Stimulated activated memory B cell treated with anti-CD40 and anti-IgM and Interleukin-4, amounts not matched to agents 10 μg/mL and 1 μg/mL and 100 μg/mL, for 72 hours (primary cell): ENCODE measurements around the gene PHACTR2.
"Not testable (repeated sequence)": the region's sequence is repeated elsewhere in the genome, so short reads cannot be mapped to it uniquely, and the experiment has no call there.

Source experiments
- ATAC-seq: fragments of 150-1000 bp; cut with Tn5 transposase; 2 replicates; pipeline ENCODE4 v1.10.0; 2021
- H3K27ac Mint-ChIP-seq: one replicate; pipeline ENCODE4 v1.8.0; 2022; ENCODE audit warnings: mild to moderate bottlenecking, mixed read lengths
- H3K27me3 Mint-ChIP-seq: one replicate; pipeline ENCODE4 v1.8.0; 2022; ENCODE audit warnings: mixed read lengths
- H3K36me3 Mint-ChIP-seq: one replicate; pipeline ENCODE4 v1.8.0; 2022; ENCODE audit warnings: mixed read lengths
- H3K4me1 Mint-ChIP-seq: one replicate; pipeline ENCODE4 v1.8.0; 2022; ENCODE audit warnings: mixed read lengths
- H3K4me3 Mint-ChIP-seq: one replicate; pipeline ENCODE4 v1.8.0; 2022; ENCODE audit warnings: mild to moderate bottlenecking, moderate library complexity, mixed read lengths
- H3K9me3 Mint-ChIP-seq: one replicate; pipeline ENCODE4 v1.8.0; 2022; ENCODE audit warnings: mixed read lengths

The PHACTR2 gene

DNA sequence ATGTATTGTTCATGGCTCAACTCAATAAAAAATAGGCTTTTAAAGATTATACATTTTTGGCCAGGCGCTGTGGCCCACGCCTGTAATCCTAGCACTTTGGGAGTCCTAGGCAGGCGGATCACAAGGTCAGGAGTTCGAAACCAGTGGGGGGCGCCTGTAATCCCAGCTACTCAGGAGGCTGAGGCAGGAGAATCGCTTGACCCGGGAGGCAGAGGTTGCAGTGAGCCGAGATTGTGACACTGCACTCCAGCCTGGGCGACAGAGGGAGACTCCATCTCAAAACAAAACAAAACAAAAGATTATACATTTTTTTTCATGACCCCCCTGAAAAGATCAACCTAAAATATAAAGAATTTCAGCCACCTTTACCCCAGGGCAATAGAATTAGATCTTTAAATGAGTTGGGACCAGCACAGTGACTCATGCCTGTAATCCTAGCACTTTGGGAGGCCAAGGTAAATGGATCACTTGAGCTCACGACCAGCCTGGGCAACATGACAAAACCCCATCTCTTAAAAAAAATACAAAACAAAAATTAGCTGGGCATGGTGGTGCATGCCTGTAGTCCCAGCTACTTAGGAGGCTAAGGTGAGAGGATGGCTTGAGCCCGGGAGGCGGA lies 60.4 kb downstream of the PHACTR2 start:
- not testable (repeated sequence) for H3K27me3 Mint-ChIP-seq, H3K4me3 Mint-ChIP-seq, H3K36me3 Mint-ChIP-seq, ATAC-seq, H3K27ac Mint-ChIP-seq, H3K4me1 Mint-ChIP-seq, H3K9me3 Mint-ChIP-seq

DNA sequence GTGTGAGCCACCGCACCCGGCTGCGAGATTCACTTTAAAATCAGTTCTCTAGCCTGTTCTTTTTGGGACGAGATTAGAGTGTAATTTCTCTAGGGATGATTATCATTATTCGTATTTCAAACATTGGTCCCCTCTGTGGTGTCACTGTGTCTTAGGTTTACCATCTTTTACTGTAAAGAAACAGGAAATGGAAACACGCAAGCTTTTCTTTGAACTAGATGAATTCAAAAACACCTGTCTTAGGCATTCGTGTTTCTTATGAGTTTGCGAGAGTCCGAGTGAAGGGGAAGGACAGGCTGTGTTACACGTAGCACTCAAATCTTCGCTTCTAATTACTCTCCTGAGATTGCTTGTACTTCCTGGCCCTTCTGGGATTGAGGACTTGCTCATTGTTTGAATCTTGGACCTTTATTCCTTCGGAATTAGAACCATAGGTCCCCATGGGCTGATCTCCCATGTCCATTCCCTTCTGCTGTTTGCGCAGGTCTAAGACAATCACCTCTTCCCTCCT lies 61.6 kb downstream of the PHACTR2 start:
- no peak for ATAC-seq
- Mint-ChIP-seq H3K9me3 (no peaks in the 10 kb centered on the region), H3K4me3 (no peak overlapping the region), H3K27ac (no peak overlapping the region), H3K27me3 (no peaks in the 10 kb centered on the region), H3K36me3 (no peaks in the 10 kb centered on the region), H3K4me1 (no peaks in the 10 kb centered on the region)

DNA sequence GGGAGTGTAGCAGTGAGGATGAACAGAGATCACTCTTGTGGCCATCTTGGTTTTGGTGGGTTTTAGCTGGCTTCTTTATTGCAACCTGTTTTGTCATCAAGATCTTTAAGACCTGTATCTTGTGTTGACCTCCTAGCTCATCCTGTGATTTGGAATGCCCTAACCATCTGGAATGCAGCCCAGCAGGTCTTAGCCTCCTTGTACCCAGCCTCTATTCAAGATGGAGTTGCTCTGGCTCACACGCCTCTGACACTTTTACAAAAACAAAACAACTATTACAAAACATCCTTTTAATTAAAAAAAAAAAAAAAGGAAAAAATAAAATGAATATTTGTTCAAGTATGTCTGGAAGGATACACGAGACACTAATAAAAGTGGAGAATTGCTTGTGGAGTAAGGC lies 62.4 kb downstream of the PHACTR2 start:
- H3K9me3 Mint-ChIP-seq: no peaks in the 10 kb centered on the region
- no peaks in the 10 kb centered on the region for H3K36me3 Mint-ChIP-seq
- ATAC-seq: no peak
- H3K27ac Mint-ChIP-seq: no peak overlapping the region
- H3K4me1 Mint-ChIP-seq: no peaks in the 10 kb centered on the region
- H3K27me3 Mint-ChIP-seq: no peaks in the 10 kb centered on the region
- H3K4me3 Mint-ChIP-seq: no peak overlapping the region

DNA sequence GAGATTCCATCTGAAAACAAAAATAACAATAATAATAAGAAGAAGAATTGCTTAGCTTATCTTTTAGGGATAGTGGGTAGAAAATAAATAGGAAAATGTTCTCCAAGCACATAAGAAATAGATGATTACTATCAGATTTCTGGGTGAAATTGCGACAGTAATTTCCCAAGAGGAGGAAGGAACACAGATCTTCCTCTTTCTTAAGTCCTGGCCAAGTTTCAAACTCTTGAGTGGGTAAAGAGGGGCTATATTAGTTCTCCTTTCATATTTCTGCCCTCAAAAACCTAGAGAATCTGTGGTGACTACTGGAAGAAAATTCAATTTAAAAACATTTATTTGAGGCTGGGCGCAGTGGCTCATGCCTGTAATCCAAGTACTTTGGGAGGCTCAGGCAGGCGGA lies 63.7 kb downstream of the PHACTR2 start:
- no peak overlapping the region for H3K27ac Mint-ChIP-seq
- no peaks in the 10 kb centered on the region for H3K9me3 Mint-ChIP-seq
- no peaks in the 10 kb centered on the region for H3K4me1 Mint-ChIP-seq
- H3K4me3 Mint-ChIP-seq: no peak overlapping the region
- no peaks in the 10 kb centered on the region for H3K27me3 Mint-ChIP-seq
- ATAC-seq: no peak
- H3K36me3 Mint-ChIP-seq: no peaks in the 10 kb centered on the region

DNA sequence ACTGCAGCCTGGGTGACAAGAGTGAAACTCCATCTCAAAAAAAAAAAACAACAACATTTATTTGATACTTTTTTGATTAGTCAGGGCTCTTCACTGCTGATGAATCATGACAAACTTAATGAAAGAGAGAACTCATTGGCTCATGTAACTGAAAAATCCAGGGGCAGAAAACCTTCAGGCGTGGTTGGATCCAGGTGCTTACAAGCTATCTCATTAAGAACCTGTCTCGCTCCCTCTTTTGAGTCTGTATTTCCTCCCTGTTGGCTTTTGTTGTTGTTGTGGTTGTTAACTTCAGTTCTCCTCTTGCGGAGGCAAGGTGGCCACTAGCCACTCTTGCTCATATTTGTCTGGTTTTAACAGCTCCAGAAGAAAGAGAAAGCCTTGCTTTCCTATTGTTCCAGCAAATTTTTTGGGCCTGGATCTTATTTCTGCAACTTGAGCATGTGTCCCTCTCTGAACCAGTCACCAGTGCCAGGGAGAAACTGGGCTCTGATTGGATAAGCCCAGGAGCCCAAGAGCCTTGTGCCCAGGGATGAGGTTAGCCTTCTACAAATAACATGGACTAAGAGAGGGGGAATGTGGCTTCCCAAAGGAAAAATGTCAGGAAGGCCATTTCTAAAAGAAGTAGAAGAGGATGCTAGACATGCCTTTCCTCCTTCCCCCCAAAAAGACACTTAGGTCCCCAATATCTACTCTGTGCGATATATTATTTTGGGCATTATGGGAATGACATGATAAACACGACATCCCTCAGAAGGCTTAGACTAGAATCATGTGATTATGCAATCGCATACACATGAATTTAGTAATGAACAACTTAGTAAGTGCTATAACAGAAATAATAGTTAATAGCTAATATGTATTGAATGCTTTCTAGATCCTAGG lies 64.5 kb downstream of the PHACTR2 start:
- H3K36me3 Mint-ChIP-seq: no peaks in the 10 kb centered on the region
- H3K9me3 Mint-ChIP-seq: no peaks in the 10 kb centered on the region
- H3K4me3 Mint-ChIP-seq: no peak overlapping the region
- no peak overlapping the region for H3K27ac Mint-ChIP-seq
- no peak for ATAC-seq
- no peaks in the 10 kb centered on the region for H3K27me3 Mint-ChIP-seq
- no peaks in the 10 kb centered on the region for H3K4me1 Mint-ChIP-seq

DNA sequence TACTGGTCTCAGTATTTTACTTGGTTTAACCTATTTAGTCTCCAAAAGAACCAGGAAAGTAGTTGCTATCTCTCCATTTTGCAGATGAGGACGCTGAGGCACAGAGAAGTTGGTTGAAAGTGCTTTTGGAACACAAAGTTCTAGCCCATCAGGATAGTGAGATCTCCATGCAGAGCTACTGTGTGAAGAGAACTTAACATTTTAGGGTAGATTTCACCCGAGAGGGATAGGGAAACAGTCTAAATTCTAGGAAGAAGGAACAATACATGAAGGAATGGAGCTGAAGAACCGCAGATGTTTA lies 65.1 kb downstream of the PHACTR2 start:
- no peak for ATAC-seq
- no peak overlapping the region for H3K27ac Mint-ChIP-seq
- H3K36me3 Mint-ChIP-seq: no peaks in the 10 kb centered on the region
- no peaks in the 10 kb centered on the region for H3K4me1 Mint-ChIP-seq
- H3K9me3 Mint-ChIP-seq: no peaks in the 10 kb centered on the region
- no peak overlapping the region for H3K4me3 Mint-ChIP-seq
- no peaks in the 10 kb centered on the region for H3K27me3 Mint-ChIP-seq

DNA sequence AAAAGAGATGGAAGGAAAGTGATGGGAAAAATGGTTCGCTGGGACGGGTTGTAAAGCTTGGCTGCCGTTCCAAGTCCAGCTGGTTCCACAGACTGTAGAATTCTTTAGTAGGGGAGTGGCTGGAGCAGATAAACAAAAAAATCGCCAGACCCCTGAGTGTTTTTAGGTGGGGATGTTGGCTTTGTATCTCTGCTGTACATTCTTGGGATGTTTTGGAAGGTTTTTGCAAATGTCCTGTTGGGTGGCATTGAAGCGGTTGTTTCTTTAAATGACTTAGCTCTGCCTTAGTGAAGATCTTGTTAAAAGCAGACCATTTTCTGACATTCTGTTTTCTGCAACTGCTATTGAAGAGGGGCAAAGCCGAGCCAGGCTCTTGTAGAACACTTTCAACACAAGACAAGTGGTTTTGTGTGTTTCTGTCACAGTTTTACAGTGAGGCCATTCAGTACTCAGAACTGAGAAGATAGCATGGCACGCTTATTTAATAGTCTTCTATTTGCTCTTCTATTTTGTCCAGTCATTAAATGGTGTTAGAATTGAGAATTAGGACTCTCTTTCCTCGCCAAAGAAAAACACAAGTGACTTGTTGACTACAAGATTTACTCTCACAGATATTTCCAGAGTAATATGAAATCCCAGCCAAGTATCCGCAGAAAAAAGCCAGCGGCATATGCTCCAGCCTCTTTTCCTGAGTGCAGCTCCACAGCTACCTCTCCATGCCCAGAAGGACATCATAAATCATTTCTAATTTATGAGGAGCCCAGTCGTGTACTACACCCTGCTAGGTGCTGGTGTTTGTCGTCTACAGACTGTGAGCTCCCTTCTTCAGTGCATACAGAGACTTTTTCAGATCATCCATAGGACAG lies 65.8 kb downstream of the PHACTR2 start:
- ATAC-seq: no peak
- H3K27me3 Mint-ChIP-seq: no peaks in the 10 kb centered on the region
- no peaks in the 10 kb centered on the region for H3K9me3 Mint-ChIP-seq
- no peak overlapping the region for H3K4me3 Mint-ChIP-seq
- no peak overlapping the region for H3K27ac Mint-ChIP-seq
- H3K4me1 Mint-ChIP-seq: no peaks in the 10 kb centered on the region
- H3K36me3 Mint-ChIP-seq: no peaks in the 10 kb centered on the region

DNA sequence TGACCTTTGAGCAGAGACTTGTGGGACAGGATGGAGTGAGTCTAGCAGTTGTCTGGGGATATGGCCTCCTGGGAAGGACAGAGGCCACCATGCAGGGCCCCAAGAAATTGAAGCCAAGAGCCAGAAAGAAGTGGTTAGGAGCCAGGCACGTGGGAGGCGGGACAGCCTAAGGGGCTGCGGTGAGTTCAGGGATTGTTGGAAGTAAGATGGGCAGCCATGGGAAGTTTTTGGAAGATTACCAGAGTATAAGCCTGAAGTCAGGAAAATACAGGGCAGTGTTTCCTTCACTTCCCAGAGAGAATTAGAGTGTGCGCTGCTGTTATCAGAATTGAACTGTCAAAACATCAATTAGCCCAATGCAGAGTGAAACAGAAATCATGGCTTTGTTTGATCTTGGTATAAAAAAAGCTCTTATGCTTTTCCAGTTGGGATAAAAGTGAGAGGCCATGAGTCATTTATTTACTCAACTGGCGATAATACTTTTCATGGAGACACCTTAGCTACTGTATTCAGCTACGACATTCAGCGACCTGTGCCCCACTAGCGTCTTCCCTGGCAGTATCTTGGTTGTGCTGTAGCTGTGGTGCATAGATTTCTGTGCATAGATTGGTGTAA lies 66.9 kb downstream of the PHACTR2 start:
- Mint-ChIP-seq H3K9me3 (no peaks in the 10 kb centered on the region), H3K4me1 (no peaks in the 10 kb centered on the region), H3K27me3 (no peaks in the 10 kb centered on the region), H3K27ac (no peak overlapping the region), H3K36me3 (no peaks in the 10 kb centered on the region), H3K4me3 (no peak overlapping the region)
- ATAC-seq: no peak

DNA sequence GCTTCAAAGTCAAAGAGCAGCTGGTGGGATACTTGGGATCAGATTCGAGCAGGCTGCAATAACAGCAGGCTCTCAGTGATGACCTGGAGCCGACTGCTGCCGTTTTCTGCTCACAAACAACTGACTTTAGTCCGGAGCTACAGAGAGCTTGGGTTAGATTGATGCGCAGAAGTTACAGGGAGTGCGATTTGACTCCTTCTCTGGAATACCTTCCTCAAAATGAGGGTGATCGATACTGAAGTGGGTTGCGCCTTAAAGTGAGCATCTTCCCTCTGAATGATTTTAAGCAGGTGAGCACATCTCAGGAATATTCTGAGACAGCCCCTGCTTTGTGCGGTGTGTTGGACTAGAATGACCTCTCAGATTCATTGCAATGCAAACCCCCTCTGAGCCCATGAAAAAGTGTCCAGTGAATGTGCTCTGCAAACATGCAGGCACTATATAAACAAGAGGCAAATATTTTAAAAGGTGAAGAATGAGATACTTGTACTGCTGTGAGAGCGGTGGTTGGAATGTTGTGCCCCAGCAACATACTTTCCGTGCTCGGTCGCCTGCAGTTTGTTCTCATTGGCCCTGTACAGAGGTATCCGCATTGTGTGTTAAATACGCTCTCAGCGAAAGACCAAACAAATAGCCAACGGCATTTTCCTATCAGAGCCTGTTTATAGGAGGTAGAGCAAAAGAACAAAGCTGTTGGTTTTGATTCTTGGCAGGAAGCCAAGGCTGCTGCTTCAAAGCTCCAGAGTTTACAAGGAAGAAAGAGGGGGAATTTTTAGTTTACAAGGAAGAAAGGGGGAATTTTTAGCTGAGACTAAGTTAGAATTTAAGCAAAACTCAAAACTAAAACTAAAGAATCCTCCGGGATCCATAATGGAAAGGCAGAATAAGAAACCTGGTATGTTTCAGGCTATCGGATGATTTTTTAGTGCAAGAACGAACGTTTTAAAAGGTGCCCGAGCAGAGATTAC lies 67.7 kb downstream of the PHACTR2 start:
- H3K36me3 Mint-ChIP-seq: no peaks in the 10 kb centered on the region
- no peak overlapping the region for H3K27ac Mint-ChIP-seq
- no peaks in the 10 kb centered on the region for H3K4me1 Mint-ChIP-seq
- H3K27me3 Mint-ChIP-seq: no peaks in the 10 kb centered on the region
- no peak overlapping the region for H3K4me3 Mint-ChIP-seq
- no peak for ATAC-seq
- no peaks in the 10 kb centered on the region for H3K9me3 Mint-ChIP-seq

DNA sequence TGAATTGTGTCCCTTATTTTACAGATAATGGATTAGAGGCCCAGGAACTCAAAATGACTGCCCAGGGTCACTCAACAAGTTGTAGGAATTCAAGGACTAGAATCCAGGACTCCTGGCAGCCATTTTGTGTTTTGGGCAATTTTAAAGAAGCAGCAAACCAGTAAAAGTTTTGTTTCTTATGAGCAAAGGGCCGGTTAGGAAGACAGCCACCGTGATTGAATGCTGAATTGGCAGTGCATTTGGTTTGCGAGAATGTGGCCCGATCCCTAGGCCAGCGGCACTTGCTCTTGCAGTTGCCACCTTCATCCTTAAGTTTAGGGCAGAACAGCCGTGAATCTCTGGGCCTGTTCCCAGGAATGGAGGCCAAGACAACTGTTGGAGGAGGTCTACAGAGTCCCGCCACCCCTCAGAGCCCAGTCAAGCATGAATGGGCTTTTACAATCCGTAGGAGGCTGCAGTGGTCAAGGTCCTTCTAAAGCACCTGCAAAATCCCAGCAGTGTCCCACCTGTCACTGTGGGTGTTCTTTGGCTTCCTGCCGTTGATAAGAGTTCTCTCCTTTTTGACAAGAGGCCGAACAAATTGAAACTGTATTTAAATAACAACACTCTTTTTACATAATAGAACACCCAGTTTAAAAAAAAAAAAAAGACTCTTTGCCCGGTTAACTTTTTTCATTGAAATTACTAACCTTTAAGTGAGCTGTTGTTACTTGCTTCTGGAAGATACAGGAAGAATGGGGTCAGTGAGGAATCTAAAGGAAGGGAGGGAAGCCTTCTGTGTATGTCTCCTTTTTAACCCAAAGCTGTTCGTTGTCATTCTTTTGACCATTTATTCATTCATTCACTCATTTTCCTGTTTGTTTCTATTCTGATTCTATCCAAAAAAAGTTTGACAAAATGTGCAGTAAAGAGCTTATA lies 68.7 kb downstream of the PHACTR2 start:
- Mint-ChIP-seq H3K4me1 (no peaks in the 10 kb centered on the region), H3K4me3 (no peak overlapping the region), H3K27me3 (no peaks in the 10 kb centered on the region), H3K9me3 (no peaks in the 10 kb centered on the region), H3K36me3 (no peaks in the 10 kb centered on the region), H3K27ac (no peak overlapping the region)
- no peak for ATAC-seq

DNA sequence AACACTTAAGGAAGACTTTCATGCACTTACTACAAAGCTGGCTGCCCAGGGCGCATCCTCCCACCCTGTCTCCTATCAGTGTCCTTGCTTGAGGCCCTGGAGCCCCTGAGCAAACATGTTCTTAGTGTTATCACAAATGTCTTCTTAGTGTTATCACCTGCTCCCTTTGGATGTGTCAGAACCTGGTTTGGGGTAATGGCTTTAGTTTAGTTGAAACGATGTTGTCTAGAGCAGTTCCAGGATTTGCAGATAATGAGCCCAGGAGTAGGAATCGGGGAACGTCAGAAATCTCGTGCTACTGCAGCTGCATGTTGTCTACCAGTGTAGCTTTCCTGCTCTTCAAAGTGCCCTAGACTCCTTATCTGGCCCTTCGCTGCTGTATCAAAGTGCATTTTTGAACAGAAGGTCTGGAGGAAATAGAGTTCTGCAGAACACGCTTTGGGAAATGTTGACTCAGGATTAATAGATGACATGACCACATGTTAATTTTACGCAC lies 69.6 kb downstream of the PHACTR2 start:
- Mint-ChIP-seq H3K27me3 (no peaks in the 10 kb centered on the region), H3K27ac (no peak overlapping the region), H3K4me1 (no peaks in the 10 kb centered on the region), H3K9me3 (no peaks in the 10 kb centered on the region), H3K4me3 (no peak overlapping the region), H3K36me3 (no peaks in the 10 kb centered on the region)
- ATAC-seq: no peak

DNA sequence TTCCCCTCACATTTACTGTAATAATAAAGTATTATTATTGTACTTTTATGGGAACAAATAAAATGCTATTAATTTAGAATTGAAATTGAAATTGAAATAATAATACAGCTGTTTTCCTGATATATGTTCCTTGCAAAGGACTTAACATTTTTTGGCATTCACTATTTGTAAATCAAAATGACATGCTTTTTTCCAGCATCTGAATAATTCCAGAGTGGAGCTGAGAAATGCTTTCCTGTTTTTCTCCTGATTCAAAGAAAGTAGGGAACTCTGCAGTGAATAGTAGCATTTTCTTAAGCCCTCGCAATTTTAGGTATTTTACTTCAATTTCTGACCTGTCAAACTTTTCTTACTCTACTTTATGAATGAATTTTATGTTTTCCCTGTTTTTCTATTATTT lies 72.1 kb downstream of the PHACTR2 start:
- no peak for ATAC-seq
- no peaks in the 10 kb centered on the region for H3K36me3 Mint-ChIP-seq
- H3K9me3 Mint-ChIP-seq: no peaks in the 10 kb centered on the region
- H3K4me1 Mint-ChIP-seq: no peaks in the 10 kb centered on the region
- H3K27me3 Mint-ChIP-seq: no peaks in the 10 kb centered on the region
- no peak overlapping the region for H3K27ac Mint-ChIP-seq
- H3K4me3 Mint-ChIP-seq: no peak overlapping the region

DNA sequence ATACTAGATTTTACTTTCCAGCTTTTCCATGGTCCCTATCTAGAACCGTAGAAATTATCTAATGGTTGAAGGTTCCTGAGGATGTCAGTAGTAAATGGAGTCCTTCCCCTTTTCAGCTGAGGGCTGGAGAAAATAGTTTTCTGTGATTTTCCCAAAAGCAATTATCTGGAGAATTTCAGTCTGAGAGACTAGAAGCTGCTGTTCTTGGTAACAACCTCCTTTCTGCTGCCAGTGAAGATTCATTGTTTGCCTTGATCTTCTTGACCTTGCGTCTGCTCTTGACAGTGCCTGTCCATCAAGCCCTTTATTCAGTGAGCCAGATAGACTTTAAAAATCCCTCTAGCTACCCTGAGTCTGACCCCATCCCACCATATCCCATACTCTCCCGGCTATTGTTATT lies 73.1 kb downstream of the PHACTR2 start:
- H3K9me3 Mint-ChIP-seq: no peaks in the 10 kb centered on the region
- H3K27ac Mint-ChIP-seq: no peak overlapping the region
- H3K4me3 Mint-ChIP-seq: no peak overlapping the region
- H3K36me3 Mint-ChIP-seq: peaks cover 3% of the 10 kb centered on the region
- H3K27me3 Mint-ChIP-seq: no peaks in the 10 kb centered on the region
- no peak for ATAC-seq
- H3K4me1 Mint-ChIP-seq: no peaks in the 10 kb centered on the region
